Stimulated activated CD8-positive, alpha-beta memory T cell treated with anti-CD3 and anti-CD28 coated beads, Interleukin-12 subunit alpha, Interleukin-12 subunit beta, amount 100 ng/mL, for 24 hours (primary cell): ENCODE measurements around the gene MRPL54.
"Not testable (repeated sequence)": the region's sequence is repeated elsewhere in the genome, so short reads cannot be mapped to it uniquely, and the experiment has no call there.

Source experiments
- DNase-seq: peaks from one replicate; pipeline ENCODE4 v3.0.0-alpha.2; 2020; ENCODE audit errors: extremely low read depth

The MRPL54 gene

DNA sequence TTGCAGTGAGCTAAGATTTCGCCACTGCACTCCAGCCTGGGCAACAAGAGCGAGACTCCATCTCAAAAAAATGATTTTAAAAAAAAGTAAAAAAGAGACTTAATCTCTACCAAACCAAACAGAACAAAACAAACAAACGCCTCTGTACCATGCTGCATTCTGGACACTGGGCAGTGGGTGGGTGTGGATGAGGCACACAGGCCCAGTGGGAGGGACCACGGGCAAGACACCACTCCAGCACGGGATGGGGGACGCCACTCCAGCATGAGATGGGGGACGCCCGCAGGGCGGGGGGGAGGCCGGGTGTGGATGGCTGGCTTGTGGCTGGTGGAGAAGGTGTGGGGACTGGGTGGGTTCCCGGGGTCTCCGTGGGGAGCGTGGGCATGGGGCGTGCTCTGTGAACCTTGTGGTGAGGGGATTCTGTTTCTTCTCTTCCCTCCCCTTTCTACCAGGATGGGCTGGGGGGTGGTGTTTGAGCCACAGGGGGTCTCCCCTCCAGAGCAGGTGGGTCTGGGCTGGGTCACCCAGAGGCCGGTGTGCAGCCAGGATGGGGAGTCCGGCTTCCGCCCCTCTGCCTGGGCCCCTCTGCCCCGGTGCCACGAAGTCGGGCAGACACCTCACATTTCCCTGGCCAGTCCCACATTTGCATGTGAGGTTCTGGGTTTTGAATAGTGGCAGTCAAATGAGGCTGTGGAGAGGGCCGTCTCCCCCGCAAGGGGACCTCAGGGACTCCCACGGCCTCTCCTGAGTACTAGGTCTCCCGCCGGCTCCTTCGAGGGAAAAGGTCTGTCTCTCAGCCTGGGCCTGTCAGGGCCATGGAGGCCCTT lies 47.6 kb downstream of the MRPL54 start:
- DNase-seq: no peak

DNA sequence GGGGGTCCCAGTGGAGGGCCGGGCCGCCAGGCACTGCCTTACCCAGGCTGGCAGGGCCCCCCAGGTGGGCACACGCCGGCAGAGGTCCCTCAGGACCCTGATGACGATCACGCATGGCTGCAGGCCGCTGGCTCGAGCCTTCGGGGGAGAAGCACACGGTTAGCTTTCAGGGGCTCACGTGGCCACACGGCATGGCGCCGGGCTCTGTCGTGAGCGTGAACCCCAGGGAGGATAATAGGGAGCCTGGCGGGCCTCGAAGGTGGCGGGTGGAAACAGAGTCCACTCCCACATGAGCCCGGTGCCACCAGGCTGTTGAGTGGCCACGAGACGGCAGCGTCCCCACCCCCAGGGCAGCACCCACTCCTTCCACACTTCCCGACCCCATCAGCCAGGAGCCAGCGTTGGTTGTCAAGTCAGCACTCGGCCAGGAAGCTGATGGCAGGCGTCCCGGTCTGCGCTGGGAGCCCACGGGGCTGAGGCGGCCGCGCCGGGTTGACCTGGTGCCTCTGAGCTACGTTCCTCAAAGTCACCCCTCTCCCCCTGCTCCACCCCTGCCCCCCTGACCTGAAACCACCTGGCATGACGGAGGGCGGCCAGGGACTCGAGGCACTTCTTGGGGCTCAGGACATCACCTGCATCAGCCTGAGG lies 48.4 kb downstream of the MRPL54 start:
- DNase-seq: no peak

DNA sequence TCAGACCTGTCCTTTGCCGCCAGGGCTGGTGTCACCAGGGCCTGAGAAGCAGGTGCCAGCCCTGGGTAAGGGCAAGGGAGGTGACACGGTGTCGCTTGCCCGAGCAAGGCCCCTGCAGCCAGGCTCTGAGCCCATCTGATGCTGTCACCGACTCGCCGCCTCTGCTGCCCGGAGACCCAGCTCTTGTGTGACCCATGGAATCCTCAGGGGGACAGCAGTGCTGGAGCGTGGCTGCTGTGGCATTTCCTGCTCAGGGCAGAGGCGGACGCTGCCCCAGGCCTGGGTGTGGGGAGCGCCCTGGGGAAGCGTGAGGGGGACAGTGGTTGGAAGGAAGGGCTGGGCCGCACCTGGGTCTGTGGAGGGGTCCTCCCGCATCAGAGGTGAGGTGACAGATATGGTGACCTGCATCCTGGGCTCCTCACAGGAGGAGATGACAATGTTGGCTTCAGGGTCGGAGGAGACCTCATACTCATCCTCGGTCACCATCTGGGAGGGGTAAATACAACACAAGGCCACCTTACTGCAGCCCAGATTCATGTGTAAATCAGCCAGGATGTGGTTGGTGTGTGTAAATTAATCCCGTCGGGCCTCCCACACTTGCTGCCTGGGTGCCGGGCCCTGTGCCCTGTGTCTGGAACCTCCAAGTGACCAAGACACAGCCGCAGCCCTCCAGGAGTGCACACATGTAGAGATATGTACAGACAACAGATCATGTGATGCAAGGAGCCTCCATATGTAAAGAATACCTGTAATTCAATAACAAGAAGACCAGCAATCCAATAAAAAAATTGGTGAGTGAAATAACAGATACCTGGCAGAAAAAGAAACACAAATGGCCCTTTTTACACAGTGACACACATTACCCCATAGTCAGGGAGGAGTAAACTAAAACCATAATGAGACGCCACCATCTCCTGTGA lies 51.3 kb downstream of the MRPL54 start:
- DNase-seq: no peak

DNA sequence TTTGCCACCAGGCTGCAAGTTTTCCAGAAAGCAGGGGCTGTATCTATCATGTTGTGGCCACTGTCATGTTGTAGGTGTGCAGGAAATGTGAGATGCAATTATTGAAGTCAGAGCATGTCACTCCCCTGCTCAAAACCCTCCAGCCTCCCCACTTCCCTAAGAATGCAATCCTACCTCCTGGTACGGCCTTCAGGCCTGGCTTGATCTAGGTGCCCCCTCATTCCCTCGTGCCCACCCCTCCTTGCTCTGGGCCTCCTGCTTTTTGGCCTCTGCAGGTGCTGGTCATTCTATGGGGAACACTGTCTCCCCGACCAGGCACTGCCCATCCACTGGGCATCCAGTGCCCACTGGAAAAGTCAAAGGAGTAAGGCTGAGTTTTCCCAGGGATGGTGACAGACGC lies 52.2 kb downstream of the MRPL54 start:
- DNase-seq: no peak

DNA sequence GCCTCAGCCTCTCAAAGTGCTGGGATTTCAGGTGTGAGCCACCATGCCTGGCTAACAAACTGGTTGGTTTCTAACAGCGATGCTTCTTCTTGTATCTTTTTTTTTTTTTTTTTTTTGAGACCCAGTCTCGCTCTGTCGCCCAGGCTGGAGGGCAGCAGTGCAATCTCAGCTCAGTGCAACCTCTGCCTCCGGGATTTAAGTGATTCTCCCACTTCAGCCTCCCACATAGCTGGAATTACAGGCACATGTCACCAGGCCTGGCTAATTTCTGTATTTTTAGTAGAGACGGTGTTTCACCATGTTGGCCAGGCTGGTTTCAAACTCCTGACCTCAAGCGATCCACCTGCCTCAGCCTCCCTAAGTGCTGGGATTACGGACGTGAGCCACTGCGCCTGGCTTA lies 53.7 kb downstream of the MRPL54 start:
- not testable (repeated sequence) for DNase-seq

DNA sequence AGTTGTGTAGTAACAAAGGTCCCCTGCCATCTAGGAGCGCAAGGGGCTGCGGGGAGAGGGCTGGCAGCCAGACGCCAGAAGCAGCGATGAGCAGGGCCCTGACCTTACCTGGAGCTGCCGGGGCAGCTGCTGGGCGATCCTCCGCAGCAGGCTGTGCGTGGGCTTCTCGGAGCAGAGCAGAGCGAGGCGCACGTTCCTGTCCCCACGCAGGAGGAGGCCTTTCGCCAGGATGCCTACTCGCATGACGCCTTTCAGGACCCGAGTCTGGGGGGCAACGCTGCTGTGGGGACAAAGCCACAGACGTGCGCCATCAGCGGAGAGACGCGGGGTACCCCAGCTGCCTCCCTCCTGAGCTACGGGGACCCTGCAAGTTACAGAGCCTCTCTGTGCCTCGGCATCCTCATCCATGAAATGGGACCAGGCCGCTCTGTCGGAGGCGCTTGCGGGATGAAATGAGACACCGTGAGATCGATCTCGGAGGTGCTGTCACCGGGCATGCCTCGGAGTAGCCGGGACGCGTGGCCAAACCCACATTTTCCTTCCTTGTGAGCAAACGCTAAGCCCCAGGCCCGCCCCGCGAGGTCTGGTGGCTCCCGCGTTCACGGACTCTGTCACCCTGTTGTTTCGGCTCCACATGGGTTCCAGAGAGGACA lies 54.2 kb downstream of the MRPL54 start:
- no peak for DNase-seq
